Uterus (tissue), 4 donors: ENCODE measurements around the gene EPB42. TPM values are rescaled to one million over a fixed set of nuclear protein-coding genes. Genes with fewer than 3 reads are reported as not detected.
A peak's percentile ranks its signal among the peaks of the same experiment; 100 is the strongest.

ENCODE experiments used
- DNase-seq, 2 donors: peaks; one replicate each; pipeline ENCODE4 v3.0.0-alpha.2; 2019 to 2020
- H3K27ac ChIP-seq, 2 donors: fragments of 200-600 bp; sonication (generic); 1 replicate in 1 of 2; 2 replicates in 1 of 2; pipeline ENCODE4 v1.5.1; 2016 to 2018
- H3K27me3 ChIP-seq, 2 donors: fragments of 200-600 bp; sonication (generic); one replicate each; pipeline ENCODE4 v1.5.1; 2018 to 2019; ENCODE audit warnings: control low read depth in 1 of 2
- H3K36me3 ChIP-seq, 2 donors: fragments of 200-600 bp; sonication (generic); one replicate each; pipeline ENCODE4 v1.5.1; 2019; ENCODE audit warnings: control low read depth in 1 of 2
- H3K4me1 ChIP-seq, 2 donors: fragments of 200-600 bp; sonication (generic); one replicate each; pipeline ENCODE4 v1.5.1; 2018 to 2019; ENCODE audit warnings: control low read depth in 1 of 2
- H3K4me3 ChIP-seq, 2 donors: fragments of 200-600 bp; sonication (generic); 1 replicate in 1 of 2; 2 replicates in 1 of 2; pipeline ENCODE4 v1.5.1; 2018 to 2019; ENCODE audit warnings: mild to moderate bottlenecking in 1 of 2
- H3K9me3 ChIP-seq, 2 donors: fragments of 200-600 bp; sonication (generic); one replicate each; pipeline ENCODE4 v1.5.1; 2019; ENCODE audit warnings: control low read depth in 1 of 2
- CTCF ChIP-seq, 4 experiments: fragments of 200-600 bp in 2 of 4; fragments of 450-650 bp in 2 of 4; sonication (generic) in 2 of 4; IDR thresholded peaks; one replicate each; pipeline ENCODE4 v1.5.1; 2016 to 2019; ENCODE audit warnings: antibody characterized with exemption in 4 of 4, mild to moderate bottlenecking in 2 of 4, moderate library complexity in 1 of 4
- POLR2A ChIP-seq, 2 donors: fragments of 450-650 bp; IDR thresholded peaks; one replicate each; pipeline ENCODE4 v1.6.1; 2016; ENCODE audit warnings: antibody characterized with exemption in 2 of 2, mild to moderate bottlenecking in 1 of 2, moderate library complexity in 1 of 2
- intact Hi-C: fragments of 100-400 bp; cut with DNase I; formaldehyde crosslinking; loops from one replicate; pipeline ENCODE4 v1.15.1; 2023; ENCODE audit warnings: low total_unique reads
- total RNA-seq, 4 donors: library from RNA; depleted of rRNA in 3 of 4; stranded (reverse); fragments of >200 nt in 3 of 4; gene quantifications; one replicate each; pipeline versions ENCODE4 v1.1.0 to v1.2.4, GENCODE V29; 2014 to 2023
- donor health status: DM: yes; HTN: yes; CAD: no.

EPB42 gene
- total RNA-seq, 4 donors from 2014 or later, result 2.6 TPM; not detected in 3

- H3K9me3 ChIP-seq, result no peaks in the 10 kb centered on the region
- no peaks in the 10 kb centered on the region for H3K4me1 ChIP-seq
- no peak overlapping the region for H3K27ac ChIP-seq
- no peak for TF ChIP-seq POLR2A (IDR thresholded peaks at IDR 0.05)
- TF ChIP-seq CTCF (IDR thresholded peaks at IDR 0.05), result no peak
- H3K27me3 ChIP-seq, result no peaks in the 10 kb centered on the region
- H3K36me3 ChIP-seq, result no peaks in the 10 kb centered on the region
- H3K4me3 ChIP-seq, result no peak overlapping the region
- DNase-seq, result peak; percentile 24 to 69
- intact Hi-C loops, result no loop called here
Observed at GRCh38 chr15:43241100-43241499, 20.3 kb upstream of the EPB42 start.

- Histone ChIP-seq H3K27me3 (no peaks in the 10 kb centered on the region), H3K4me3 (no peak overlapping the region), H3K27ac (no peak overlapping the region), H3K9me3 (no peaks in the 10 kb centered on the region), H3K36me3 (no peaks in the 10 kb centered on the region), H3K4me1 (no peaks in the 10 kb centered on the region)
- intact Hi-C loops, result no loop called here
- DNase-seq, result no peak
- no peak for TF ChIP-seq CTCF (IDR thresholded peaks at IDR 0.05)
- TF ChIP-seq POLR2A (IDR thresholded peaks at IDR 0.05), result no peak
Observed at GRCh38 chr15:43239732-43240491, 19.1 kb upstream of the EPB42 start.

- Histone ChIP-seq H3K4me3 (no peak overlapping the region), H3K9me3 (no peaks in the 10 kb centered on the region), H3K4me1 (no peaks in the 10 kb centered on the region), H3K27me3 (no peaks in the 10 kb centered on the region), H3K36me3 (no peaks in the 10 kb centered on the region), H3K27ac (no peak overlapping the region)
- TF ChIP-seq POLR2A (IDR thresholded peaks at IDR 0.05) (no peak), CTCF (IDR thresholded peaks at IDR 0.05) (no peak)
- DNase-seq, result no peak
- intact Hi-C loops, result no loop called here
Observed at GRCh38 chr15:43238671-43239131, 17.9 kb upstream of the EPB42 start.

- Histone ChIP-seq H3K4me1 (no peaks in the 10 kb centered on the region), H3K27me3 (no peaks in the 10 kb centered on the region), H3K36me3 (no peaks in the 10 kb centered on the region), H3K9me3 (no peaks in the 10 kb centered on the region), H3K4me3 (no peak overlapping the region), H3K27ac (no peak overlapping the region)
- no peak for TF ChIP-seq CTCF (IDR thresholded peaks at IDR 0.05)
- no peak for TF ChIP-seq POLR2A (IDR thresholded peaks at IDR 0.05)
- intact Hi-C loops, result no loop called here
- no peak for DNase-seq
Observed at GRCh38 chr15:43237842-43238470, 17.1 kb upstream of the EPB42 start.

GRCh38 chr15:43235536-43235935, 14.7 kb upstream of the EPB42 start:
- DNase-seq, result no peak
- TF ChIP-seq CTCF (IDR thresholded peaks at IDR 0.05) (no peak), POLR2A (IDR thresholded peaks at IDR 0.05) (no peak)

More at GRCh38 chr15:43235536-43235935, 14.7 kb upstream of the EPB42 start:
- no peak overlapping the region for H3K4me3 ChIP-seq
- intact Hi-C loops, result no loop called here
- no peaks in the 10 kb centered on the region for H3K9me3 ChIP-seq
- H3K27ac ChIP-seq, result no peak overlapping the region
- no peaks in the 10 kb centered on the region for H3K36me3 ChIP-seq
- H3K27me3 ChIP-seq, result no peaks in the 10 kb centered on the region
- H3K4me1 ChIP-seq, result no peaks in the 10 kb centered on the region
